Breast epithelium (tissue), 3 donors: Measurements from ENCODE around the gene AGPAT3.

ENCODE experiments used
- POLR2A ChIP-seq: fragments of 450-650 bp; IDR thresholded peaks from one replicate; pipeline ENCODE4 v1.6.1; 2016; ENCODE audit warnings: antibody characterized with exemption, mild to moderate bottlenecking, moderate library complexity
- TF ChIP-seq, protein P1 (sequence below), 3 donors: fragments of 450-650 bp; IDR thresholded peaks; one replicate each; pipeline ENCODE4 v1.5.1; 2016 to 2017; ENCODE audit warnings: antibody characterized with exemption in 3 of 3, mild to moderate bottlenecking in 3 of 3, moderate library complexity in 3 of 3

DNA sequence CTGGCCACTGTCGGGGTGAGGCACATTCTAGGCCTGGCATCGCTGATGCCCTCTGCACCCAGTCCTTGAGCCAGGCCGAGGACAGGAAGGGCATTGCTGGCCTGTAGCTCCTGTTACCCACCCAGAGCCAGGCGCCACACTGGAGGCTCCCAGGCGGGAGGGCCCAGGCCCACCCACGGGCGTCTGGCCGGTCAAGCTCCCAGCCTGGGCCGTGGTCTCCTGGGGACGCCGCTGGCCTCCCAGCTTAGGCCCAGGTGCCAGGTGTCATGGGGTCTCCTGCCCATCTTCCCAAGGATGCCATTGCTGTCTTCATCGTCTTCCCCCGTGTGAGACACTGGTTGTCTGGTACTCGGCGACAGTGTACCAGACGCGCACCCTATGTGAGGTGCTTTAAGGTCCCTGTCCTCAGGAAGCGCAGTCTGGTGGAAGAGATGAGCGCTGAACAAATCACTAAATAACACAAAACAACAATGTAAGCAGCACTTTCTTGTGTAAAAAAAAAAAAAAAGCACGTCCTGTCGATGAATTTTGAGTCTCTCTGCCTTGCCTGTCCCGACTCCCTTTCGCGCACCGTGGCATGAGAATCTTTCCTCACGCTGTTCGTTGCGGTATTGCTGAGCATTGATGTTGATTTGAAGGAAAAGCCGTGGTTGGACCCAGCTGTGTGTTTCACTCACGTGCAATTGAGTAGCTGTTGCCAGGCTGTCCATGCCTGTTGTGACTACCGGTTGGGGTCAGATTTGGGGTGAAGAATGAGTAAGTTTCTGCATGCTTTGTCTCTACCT lies 120.1 kb downstream of the AGPAT3 start:
- no peak for TF ChIP-seq POLR2A
- TF ChIP-seq, protein P1, sequence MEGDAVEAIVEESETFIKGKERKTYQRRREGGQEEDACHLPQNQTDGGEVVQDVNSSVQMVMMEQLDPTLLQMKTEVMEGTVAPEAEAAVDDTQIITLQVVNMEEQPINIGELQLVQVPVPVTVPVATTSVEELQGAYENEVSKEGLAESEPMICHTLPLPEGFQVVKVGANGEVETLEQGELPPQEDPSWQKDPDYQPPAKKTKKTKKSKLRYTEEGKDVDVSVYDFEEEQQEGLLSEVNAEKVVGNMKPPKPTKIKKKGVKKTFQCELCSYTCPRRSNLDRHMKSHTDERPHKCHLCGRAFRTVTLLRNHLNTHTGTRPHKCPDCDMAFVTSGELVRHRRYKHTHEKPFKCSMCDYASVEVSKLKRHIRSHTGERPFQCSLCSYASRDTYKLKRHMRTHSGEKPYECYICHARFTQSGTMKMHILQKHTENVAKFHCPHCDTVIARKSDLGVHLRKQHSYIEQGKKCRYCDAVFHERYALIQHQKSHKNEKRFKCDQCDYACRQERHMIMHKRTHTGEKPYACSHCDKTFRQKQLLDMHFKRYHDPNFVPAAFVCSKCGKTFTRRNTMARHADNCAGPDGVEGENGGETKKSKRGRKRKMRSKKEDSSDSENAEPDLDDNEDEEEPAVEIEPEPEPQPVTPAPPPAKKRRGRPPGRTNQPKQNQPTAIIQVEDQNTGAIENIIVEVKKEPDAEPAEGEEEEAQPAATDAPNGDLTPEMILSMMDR (IDR thresholded peaks at IDR 0.05), result no peak
